Neural cell (in vitro differentiated cells): ENCODE results near the gene GOLGA8N. TPM values are rescaled to one million over a fixed set of nuclear protein-coding genes. Genes with fewer than 3 reads are reported as not detected.
"Not testable (repeated sequence)": the region's sequence is repeated elsewhere in the genome, so short reads cannot be mapped to it uniquely, and the experiment has no call there.

Experiments
- H2AFZ ChIP-seq: fragments of 200-600, 300-800 bp; sonication (generic), shearing (Covaris generic); 2 replicates; pipeline ENCODE4 v1.6.0; 2014; ENCODE audit warnings: low read depth, mild to moderate bottlenecking, antibody characterized with exemption, low read length, moderate library complexity
- H3F3A ChIP-seq: fragments of 200-600 bp; shearing (Covaris generic); 2 replicates; pipeline ENCODE4 v1.6.1; 2016; ENCODE audit warnings: mild to moderate bottlenecking, moderate library complexity, mixed read lengths, antibody characterized with exemption, low read length; ENCODE audit not compliant: insufficient read depth, poor library complexity, severe bottlenecking
- H3K27ac ChIP-seq: fragments of 200-600, 300-800 bp; sonication (generic), shearing (Covaris generic); 2 replicates; pipeline ENCODE4 v1.5.1; 2014; ENCODE audit warnings: mild to moderate bottlenecking, low read length, moderate library complexity
- H3K27me3 ChIP-seq: fragments of 300-800, 200-600 bp; sonication (generic), shearing (Covaris generic); 2 replicates; pipeline ENCODE4 v1.6.0; 2014; ENCODE audit warnings: mild to moderate bottlenecking, low read depth, low read length, moderate library complexity; ENCODE audit not compliant: insufficient read depth
- H3K36me3 ChIP-seq: fragments of 300-800, 200-600 bp; sonication (generic), shearing (Covaris generic); 2 replicates; pipeline ENCODE4 v1.5.1; 2014; ENCODE audit warnings: mild to moderate bottlenecking, antibody characterized with exemption, low read length, moderate library complexity; ENCODE audit not compliant: insufficient read depth
- H3K4me2 ChIP-seq: fragments of 300-800, 200-600 bp; sonication (generic), shearing (Covaris generic); 2 replicates; pipeline ENCODE4 v1.6.0; 2014; ENCODE audit warnings: mild to moderate bottlenecking, low read length
- H3K4me3 ChIP-seq: fragments of 300-800, 200-600 bp; sonication (generic), shearing (Covaris generic); 2 replicates; pipeline ENCODE4 v1.5.1; 2014; ENCODE audit warnings: mild to moderate bottlenecking, low read length, moderate library complexity
- H3K79me2 ChIP-seq: fragments of 200-600 bp; shearing (Covaris generic); replicated peaks from 2 replicates; pipeline ENCODE4 v1.6.0; 2014; ENCODE audit warnings: mild to moderate bottlenecking, low read length, moderate library complexity; ENCODE audit not compliant: insufficient read depth
- H3K9ac ChIP-seq: fragments of 300-800, 200-600 bp; sonication (generic), shearing (Covaris generic); 2 replicates; pipeline ENCODE4 v1.6.1; 2016; ENCODE audit warnings: mild to moderate bottlenecking, low read length, mixed read lengths
- H3K9me2 ChIP-seq: fragments of 200-600 bp; shearing (Covaris generic); 2 replicates; pipeline ENCODE4 v1.6.1; 2016; ENCODE audit warnings: mild to moderate bottlenecking, low read length, mixed read lengths; ENCODE audit not compliant: insufficient read depth
- H3K9me3 ChIP-seq: fragments of 200-600, 300-800 bp; sonication (generic), shearing (Covaris generic); 2 replicates; pipeline ENCODE4 v1.6.1; 2016; ENCODE audit warnings: mild to moderate bottlenecking, mixed run types, low read length, moderate library complexity, mixed read lengths
- H4K20me1 ChIP-seq: fragments of 200-600 bp; shearing (Covaris generic); 2 replicates; pipeline ENCODE4 v1.6.1; 2016; ENCODE audit warnings: mild to moderate bottlenecking, mixed run types; ENCODE audit not compliant: insufficient read depth
- polyA minus RNA-seq: library from RNA; depleted of rRNA, polyadenylated mRNA; stranded (reverse); fragments of >200 nt; gene quantifications from 2 replicates; pipeline ENCODE4 v1.2.3, GENCODE V29; 2014
- polyA plus RNA-seq: library from polyadenylated mRNA; depleted of rRNA; stranded (reverse); fragments of >200 nt; gene quantifications from 2 replicates; pipeline ENCODE4 v1.2.3, GENCODE V29; 2014

Gene GOLGA8N
- polyA plus RNA-seq = 0.61 and 0.68 TPM in 2 replicates
- 0.35 and 0.97 TPM in 2 replicates for polyA minus RNA-seq

- not testable (repeated sequence) for H3K36me3 ChIP-seq, H3F3A ChIP-seq, H3K9ac ChIP-seq, H3K27me3 ChIP-seq, H3K4me2 ChIP-seq, H4K20me1 ChIP-seq, H2AFZ ChIP-seq, H3K9me3 ChIP-seq, H3K79me2 ChIP-seq, H3K9me2 ChIP-seq, H3K4me3 ChIP-seq, H3K27ac ChIP-seq
Measured at GRCh38 chr15:32593151-32593550, at the start of gene GOLGA8N. Gene GOLGA8N (plus strand): TSS chr15:32593456.

GRCh38 chr15:32543456-32543855 is 49.8 kb upstream of the GOLGA8N start:
- H3K79me2 ChIP-seq, H3K4me2 ChIP-seq, H3K4me3 ChIP-seq, H2AFZ ChIP-seq, H3K9ac ChIP-seq, H3K36me3 ChIP-seq, H3K27ac ChIP-seq, H3F3A ChIP-seq, H3K9me2 ChIP-seq, H3K9me3 ChIP-seq, H4K20me1 ChIP-seq, H3K27me3 ChIP-seq: not testable (repeated sequence)

GRCh38 chr15:32545129-32545528 is 48.1 kb upstream of the GOLGA8N start:
- not testable (repeated sequence) for H3F3A ChIP-seq

GRCh38 chr15:32554587-32554986 is 38.7 kb upstream of the GOLGA8N start:
- not testable (repeated sequence) for H3K9me2 ChIP-seq, H3K9me3 ChIP-seq, H3K4me2 ChIP-seq, H3K27me3 ChIP-seq, H3K36me3 ChIP-seq, H4K20me1 ChIP-seq, H2AFZ ChIP-seq, H3K27ac ChIP-seq, H3F3A ChIP-seq, H3K4me3 ChIP-seq, H3K9ac ChIP-seq, H3K79me2 ChIP-seq

More at GRCh38 chr15:32545129-32545528, 48.1 kb upstream of the GOLGA8N start:
- H3K9ac ChIP-seq, H3K9me2 ChIP-seq, H3K79me2 ChIP-seq, H4K20me1 ChIP-seq, H3K4me3 ChIP-seq, H3K36me3 ChIP-seq, H2AFZ ChIP-seq, H3K27ac ChIP-seq, H3K4me2 ChIP-seq, H3K27me3 ChIP-seq, H3K9me3 ChIP-seq: not testable (repeated sequence)

GRCh38 chr15:32562198-32562597 is 31.1 kb upstream of the GOLGA8N start:
- not testable (repeated sequence) for H4K20me1 ChIP-seq, H2AFZ ChIP-seq, H3K27ac ChIP-seq, H3K9me3 ChIP-seq, H3K4me2 ChIP-seq, H3K4me3 ChIP-seq, H3F3A ChIP-seq, H3K79me2 ChIP-seq, H3K9me2 ChIP-seq, H3K9ac ChIP-seq, H3K27me3 ChIP-seq, H3K36me3 ChIP-seq

GRCh38 chr15:32568988-32569387 is 24.3 kb upstream of the GOLGA8N start:
- not testable (repeated sequence) for H3K4me2 ChIP-seq, H3K27me3 ChIP-seq, H3K36me3 ChIP-seq, H3K79me2 ChIP-seq, H3K9ac ChIP-seq, H3F3A ChIP-seq, H3K9me2 ChIP-seq, H3K9me3 ChIP-seq, H2AFZ ChIP-seq, H4K20me1 ChIP-seq, H3K27ac ChIP-seq, H3K4me3 ChIP-seq
